Panc1 (cell line): ENCODE results near the gene GTF2F1. TPM values are rescaled to one million over a fixed set of nuclear protein-coding genes. Genes with fewer than 3 reads are reported as not detected.
A peak's percentile ranks its signal among the peaks of the same experiment; 100 is the strongest.

ENCODE experiments used
- ATAC-seq: fragments of 200-7000 bp; cut with Tn5 transposase; 2 replicates; pipeline ENCODE4 v1.9.1; 2020; ENCODE audit warnings: mild to moderate bottlenecking, moderate library complexity
- BruUV-seq: library from RNA; stranded (reverse); fragments of 400-500 nt; replicated peaks from 2 replicates; lab custom pipeline; 2021; lab: Mats Ljungman, UMichigan
- CTCF ChIA-PET: fragments of 300-600 bp; sonication (Branson Sonifier 250); formaldehyde crosslinking; loops from one replicate; lab custom pipeline; 2022; ENCODE audit warnings: antibody characterized with exemption; lab: Charles Lee
- POLR2A ChIA-PET: fragments of 300-600 bp; sonication (Branson Sonifier 250); formaldehyde crosslinking; loops from one replicate; lab custom pipeline; 2022; ENCODE audit warnings: antibody characterized with exemption; lab: Charles Lee
- DNase-seq: peaks from one replicate; pipeline ENCODE4 v3.0.0-alpha.2; 2010; ENCODE audit warnings: low read depth, low spot score
- H3K27ac ChIP-seq: 2 replicates; pipeline ENCODE4 v1.5.1; 2011; ENCODE audit warnings: mild to moderate bottlenecking, low read length, inconsistent platforms
- H3K27me3 ChIP-seq: fragments of 200-500 bp; sonication (Bioruptor generic); 2 replicates; pipeline ENCODE4 v1.6.0; 2014; ENCODE audit warnings: low read length, inconsistent platforms; ENCODE audit not compliant: control insufficient read depth, insufficient read depth
- H3K36me3 ChIP-seq: fragments of 200-500 bp; sonication (Bioruptor generic); 2 replicates; pipeline ENCODE4 v1.5.1; 2014; ENCODE audit warnings: inconsistent platforms, mild to moderate bottlenecking, low read length, moderate library complexity; ENCODE audit not compliant: control insufficient read depth, insufficient read depth
- H3K4me1 ChIP-seq: 2 replicates; pipeline ENCODE4 v1.5.1; 2011; ENCODE audit warnings: inconsistent platforms, mild to moderate bottlenecking, low read length, moderate library complexity; ENCODE audit not compliant: control insufficient read depth, insufficient read depth
- H3K4me3 ChIP-seq, 2 experiments: 2 replicates each; pipeline ENCODE4 v1.5.1; 2011 to 2012; ENCODE audit warnings: low read depth in 2 of 2, low read length in 2 of 2, mild to moderate bottlenecking in 2 of 2, inconsistent platforms in 1 of 2, moderate library complexity in 1 of 2
- H3K9me3 ChIP-seq: fragments of 200-500 bp; sonication (Bioruptor generic); 2 replicates; pipeline ENCODE4 v1.5.1; 2014; ENCODE audit warnings: low read depth, mild to moderate bottlenecking, inconsistent platforms, low read length, moderate library complexity; ENCODE audit not compliant: control insufficient read depth, insufficient read depth
- CTCF ChIP-seq: fragments of 450-650 bp; IDR thresholded peaks from 2 replicates; pipeline ENCODE4 v1.5.1; 2017; ENCODE audit warnings: mild to moderate bottlenecking
- POLR2AphosphoS5 ChIP-seq: IDR thresholded peaks from 2 replicates; pipeline ENCODE4 v1.6.1; 2012; ENCODE audit warnings: mild to moderate bottlenecking, low read depth, low read length, moderate library complexity
- REST ChIP-seq, 2 experiments: IDR thresholded peaks; 2 replicates each; pipeline ENCODE4 v1.6.1; 2011 to 2012; ENCODE audit warnings: low read depth in 2 of 2, control low read depth in 1 of 2, low read length in 1 of 2, mild to moderate bottlenecking in 1 of 2, moderate library complexity in 1 of 2; ENCODE audit not compliant: insufficient read depth in 1 of 2
- SIN3A ChIP-seq: IDR thresholded peaks from 2 replicates; pipeline ENCODE4 v1.6.1; 2012; ENCODE audit warnings: low read depth, mild to moderate bottlenecking, low read length, moderate library complexity, borderline replicate concordance; ENCODE audit not compliant: insufficient read depth
- TCF7L2 ChIP-seq: IDR thresholded peaks from 2 replicates; pipeline ENCODE4 v1.6.1; 2011; ENCODE audit warnings: mild to moderate bottlenecking, low read depth, low read length, inconsistent platforms
- in situ Hi-C: cut with HindIII; loops from 2 replicates; pipeline ENCODE4 v1.10.0; 2016; ENCODE audit warnings: low sequenced_read_pairs, low pct_unique_long_range_greater_than_20kb
- intact Hi-C: fragments of 100-400 bp; cut with micrococcal nuclease; formaldehyde crosslinking; loops from one replicate; pipeline ENCODE4 v1.10.0; 2022; ENCODE audit not compliant: unreplicated experiment
- total RNA-seq: library from RNA; stranded (reverse); gene quantifications from one replicate; pipeline ENCODE4 v1.2.1, GENCODE V29; 2021; ENCODE audit not compliant: unreplicated experiment

GTF2F1 gene
- total RNA-seq, 1 experiment from 2014 or later = 61.1 TPM

GRCh38 chr19:6364353-6364752, 28.6 kb downstream of the GTF2F1 start:
- no peak overlapping the region for H3K27ac ChIP-seq
- no peaks in the 10 kb centered on the region for H3K27me3 ChIP-seq
- ATAC-seq = no peak
- no TSS peak for BruUV-seq
- H3K4me1 ChIP-seq = 0 out of 2 replicates have a peak, but pooled peaks cover 4% of the 10 kb centered on the region
- POLR2A ChIA-PET = no interaction called here
- CTCF ChIA-PET = interaction anchor here (0.7 kb wide), 1 partner anchor 209 kb away, joined by 4 read pairs; no protein-coding TSS in a partner anchor
- intact Hi-C loops (no loop called here), in situ Hi-C loops (no loop called here)
- no peak for TF ChIP-seq TCF7L2
- TF ChIP-seq SIN3A = no peak
- no peak for TF ChIP-seq POLR2AphosphoS5
- no peak for TF ChIP-seq CTCF
- no peak for TF ChIP-seq REST (IDR thresholded peaks at IDR 0.05; ENCODE audit: insufficient read depth in 1 of 2, low read depth in 2 of 2, low read length in 1 of 2)
- DNase-seq = no peak
- no peak overlapping the region for H3K4me3 ChIP-seq
- H3K36me3 ChIP-seq = peaks cover 2% of the 10 kb centered on the region
- no peaks in the 10 kb centered on the region for H3K9me3 ChIP-seq

GRCh38 chr19:6362351-6362801, 30.6 kb downstream of the GTF2F1 start:
- no peaks in the 10 kb centered on the region for H3K27me3 ChIP-seq
- in situ Hi-C loops (no loop called here), intact Hi-C loops (no loop called here)
- no peaks in the 10 kb centered on the region for H3K9me3 ChIP-seq
- no peak for TF ChIP-seq CTCF
- TF ChIP-seq POLR2AphosphoS5 = no peak
- no peak for TF ChIP-seq SIN3A
- TF ChIP-seq TCF7L2 = no peak
- no peak for TF ChIP-seq REST (IDR thresholded peaks at IDR 0.05; ENCODE audit: insufficient read depth in 1 of 2, low read depth in 2 of 2, low read length in 1 of 2)
- CTCF ChIA-PET = no interaction called here
- ATAC-seq = no peak
- peaks cover 2% of the 10 kb centered on the region for H3K36me3 ChIP-seq
- H3K4me1 ChIP-seq = 0 out of 2 replicates have a peak, but pooled peaks cover 4% of the 10 kb centered on the region
- no peak for DNase-seq
- BruUV-seq = TSS peak; percentile 89
- H3K27ac ChIP-seq = peak overlapping the region; percentile 89
- peak overlapping the region; percentile 53 to 78 for H3K4me3 ChIP-seq
- POLR2A ChIA-PET = interaction anchor here (0.5 kb wide), 1 partner anchor 477 kb away, joined by 3 read pairs; no protein-coding TSS in a partner anchor
